NCI-H2171 treated with DMSO at 0.1 percent for 48 hours (cell line): ENCODE results near the gene SOX10.

Experiments used
- DNase-seq: peaks from one replicate; lab custom pipeline; 2025; lab: John Stamatoyannopoulos, UW

SOX10 gene

GRCh38 chr22:37983860-37984791 is at the start of gene SOX10:
TSS of gene SOX10 (minus strand) at chr22:37984555. CDS start at chr22:37983784, 771 bp downstream.
- DNase-seq = no peak

- DNase-seq = peak; percentile 72
Measured at GRCh38 chr22:38033522-38034277, 49.3 kb upstream of the SOX10 start.

GRCh38 chr22:38032681-38033521 is 48.5 kb upstream of the SOX10 start:
- peak; percentile 41 for DNase-seq

- no peak for DNase-seq
Measured at GRCh38 chr22:38031491-38031890, 47.1 kb upstream of the SOX10 start.

- DNase-seq = no peak
Measured at GRCh38 chr22:38030311-38031133, 46.2 kb upstream of the SOX10 start.

GRCh38 chr22:38029901-38030300 is 45.5 kb upstream of the SOX10 start:
- DNase-seq = no peak

GRCh38 chr22:38029370-38029769 is 45.0 kb upstream of the SOX10 start:
- no peak for DNase-seq

GRCh38 chr22:38028344-38029130 is 44.2 kb upstream of the SOX10 start:
- DNase-seq = no peak

- DNase-seq = no peak
Measured at GRCh38 chr22:38027487-38027886, 43.1 kb upstream of the SOX10 start.

GRCh38 chr22:38026130-38027111 is 42.1 kb upstream of the SOX10 start:
- DNase-seq = no peak

- no peak for DNase-seq
Measured at GRCh38 chr22:38025514-38025913, 41.2 kb upstream of the SOX10 start.

GRCh38 chr22:38023045-38023444 is 38.7 kb upstream of the SOX10 start:
- DNase-seq = no peak

GRCh38 chr22:38021206-38021605 is 36.9 kb upstream of the SOX10 start:
- DNase-seq = peak; percentile 90

GRCh38 chr22:38018938-38019827 is 34.8 kb upstream of the SOX10 start:
- no peak for DNase-seq

- DNase-seq = no peak
Measured at GRCh38 chr22:38017939-38018885, 33.9 kb upstream of the SOX10 start.

- DNase-seq = no peak
Measured at GRCh38 chr22:38017272-38017920, 33.0 kb upstream of the SOX10 start.
